ENCODE measurements around the gene EXD3. TPM values are rescaled to one million over a fixed set of nuclear protein-coding genes. Genes with fewer than 3 reads are reported as not detected.

EXD3 gene
- total and polyA plus RNA-seq, 2 of the 4 experiments (the other 2 are of a cell fraction): 1.1 to 7.4 TPM

GRCh38 chr9:137347928-137348327 is 75.0 kb downstream of the EXD3 start:
- Histone ChIP-seq H4K91ac (ENCODE audit: insufficient read depth, low read depth, low read length) (no peak overlapping the region), H2BK120ac (ENCODE audit: low read depth, low read length) (no peak overlapping the region), H3K18ac (ENCODE audit: low read depth, low read length) (no peak overlapping the region), H3K23ac (ENCODE audit: low read depth, low read length) (no peak overlapping the region), H3K36me3 (ENCODE audit: control insufficient read depth, insufficient read depth, low read length) (peaks cover 2% of the 10 kb centered on the region; the same call in 1 of the 2 replicates), H3K27ac (ENCODE audit: insufficient read depth, low read length) (no peak overlapping the region), H3K9me3 (ENCODE audit: control insufficient read depth, insufficient read depth, low read length) (peaks cover 14% of the 10 kb centered on the region), H2BK15ac (ENCODE audit: low read depth, low read length) (no peak overlapping the region), H4K8ac (ENCODE audit: low read depth in 2 of 2, low read length in 2 of 2) (no peak overlapping the region), H3K4me3 (ENCODE audit: insufficient read depth, low read depth, low read length) (no peak overlapping the region), H3K4me1 (ENCODE audit: control insufficient read depth, insufficient read depth, low read length) (no peaks in the 10 kb centered on the region), H3K79me1 (ENCODE audit: low read depth in 1 of 2, low read length in 2 of 2) (no peaks in the 10 kb centered on the region), H3K27me3 (ENCODE audit: control insufficient read depth, insufficient read depth, low read length) (no peaks in the 10 kb centered on the region), H3K14ac (replicated peaks; ENCODE audit: low read depth, low read length) (no peak overlapping the region), H3K4ac (ENCODE audit: low read depth, low read length) (no peak overlapping the region), H3K56ac (ENCODE audit: extremely low read depth, insufficient read depth, low read length) (no peak overlapping the region), H2AK9ac (replicated peaks; ENCODE audit: low read depth, low read length, poor library complexity) (no peak overlapping the region), H2AFZ (replicated peaks; ENCODE audit: low read length, poor library complexity) (no peak overlapping the region), H3K9me1 (ENCODE audit: insufficient read depth, low read length) (no peaks in the 10 kb centered on the region), H4K20me1 (ENCODE audit: insufficient read depth, low read length) (no peaks in the 10 kb centered on the region), H2BK5ac (ENCODE audit: low read depth, low read length, poor library complexity, severe bottlenecking) (no peak overlapping the region), H4K5ac (ENCODE audit: low read depth, low read length) (no peak overlapping the region), H2BK20ac (ENCODE audit: low read depth, low read length) (no peak overlapping the region), H2AK5ac (ENCODE audit: low read depth, low read length) (no peak overlapping the region), H3K4me2 (ENCODE audit: low read depth, low read length) (no peak overlapping the region), H3K9ac (ENCODE audit: low read depth, low read length) (no peak overlapping the region)
- CTCF ChIA-PET: no interaction called here
- TF ChIP-seq SMC3 (IDR thresholded peaks at IDR 0.05; ENCODE audit: low read depth, low read length) (no peak), USF2 (IDR thresholded peaks at IDR 0.05; ENCODE audit: low read depth, low read length) (no peak), NFE2L2 (IDR thresholded peaks at IDR 0.05; ENCODE audit: low read depth, low read length) (no peak), FOS (IDR thresholded peaks at IDR 0.05; ENCODE audit: low read depth, low read length) (no peak), POLR2A (IDR thresholded peaks at IDR 0.05; ENCODE audit: low read depth, low read length) (no peak)
- BruUV-seq (replicated peaks): no TSS peak
- dilution Hi-C loops (cut with HindIII; ENCODE audit: low sequenced_read_pairs, unreplicated experiment): no loop called here
- intact Hi-C loops (cut with micrococcal nuclease): no loop called here
- ATAC-seq (ENCODE audit: low read depth) (no peak), DNase-seq (no peak)
- in situ Hi-C loops (cut with MboI; ENCODE audit: low sequenced_read_pairs): no loop called here
- 96% methylated on average over 5 of the region's 13 CpGs; no CpG with 5 or more reads in 1 of the 2 experiments for WGBS, 2 experiments (ENCODE audit: extremely low coverage in 2 of 2, insufficient read length in 1 of 2)
- POLR2A ChIA-PET (ENCODE audit: unreplicated experiment): no interaction called here

All from IMR-90 (cell line).